Activated T-helper 17 cell treated with anti-CD3 and anti-CD28 coated beads, Interleukin-2, amount 50 U/mL, for 72 hours (primary cell): ENCODE measurements around the gene SLC35F6. TPM values are rescaled to one million over a fixed set of nuclear protein-coding genes. Genes with fewer than 3 reads are reported as not detected.

ENCODE experiments used
- ATAC-seq: fragments of 150-1000 bp; cut with Tn5 transposase; replicated peaks from 2 replicates; pipeline ENCODE4 v1.10.0; 2021; ENCODE audit warnings: mild to moderate bottlenecking, moderate library complexity
- H3K27ac Mint-ChIP-seq: one replicate; pipeline ENCODE4 v1.8.0; 2022; ENCODE audit warnings: mixed read lengths
- H3K27me3 Mint-ChIP-seq: one replicate; pipeline ENCODE4 v1.8.0; 2022; ENCODE audit warnings: mixed read lengths
- H3K36me3 Mint-ChIP-seq: one replicate; pipeline ENCODE4 v1.8.0; 2022; ENCODE audit warnings: low read depth, mild to moderate bottlenecking, mixed read lengths
- H3K4me1 Mint-ChIP-seq: one replicate; pipeline ENCODE4 v1.8.0; 2022; ENCODE audit warnings: mixed read lengths
- H3K4me3 Mint-ChIP-seq: one replicate; pipeline ENCODE4 v1.8.0; 2022; ENCODE audit warnings: mild to moderate bottlenecking, mixed read lengths
- H3K9me3 Mint-ChIP-seq: one replicate; pipeline ENCODE4 v1.8.0; 2022; ENCODE audit warnings: mixed read lengths
- total RNA-seq, 2 donors: library from RNA; stranded (reverse); gene quantifications; one replicate each; pipeline ENCODE4 v1.2.3, GENCODE V29; 2022

SLC35F6 gene
- 10 to 100 TPM in 1 of 2 donors, 1 to 10 TPM in 1; 8.2 to 15.0 TPM for total RNA-seq

DNA sequence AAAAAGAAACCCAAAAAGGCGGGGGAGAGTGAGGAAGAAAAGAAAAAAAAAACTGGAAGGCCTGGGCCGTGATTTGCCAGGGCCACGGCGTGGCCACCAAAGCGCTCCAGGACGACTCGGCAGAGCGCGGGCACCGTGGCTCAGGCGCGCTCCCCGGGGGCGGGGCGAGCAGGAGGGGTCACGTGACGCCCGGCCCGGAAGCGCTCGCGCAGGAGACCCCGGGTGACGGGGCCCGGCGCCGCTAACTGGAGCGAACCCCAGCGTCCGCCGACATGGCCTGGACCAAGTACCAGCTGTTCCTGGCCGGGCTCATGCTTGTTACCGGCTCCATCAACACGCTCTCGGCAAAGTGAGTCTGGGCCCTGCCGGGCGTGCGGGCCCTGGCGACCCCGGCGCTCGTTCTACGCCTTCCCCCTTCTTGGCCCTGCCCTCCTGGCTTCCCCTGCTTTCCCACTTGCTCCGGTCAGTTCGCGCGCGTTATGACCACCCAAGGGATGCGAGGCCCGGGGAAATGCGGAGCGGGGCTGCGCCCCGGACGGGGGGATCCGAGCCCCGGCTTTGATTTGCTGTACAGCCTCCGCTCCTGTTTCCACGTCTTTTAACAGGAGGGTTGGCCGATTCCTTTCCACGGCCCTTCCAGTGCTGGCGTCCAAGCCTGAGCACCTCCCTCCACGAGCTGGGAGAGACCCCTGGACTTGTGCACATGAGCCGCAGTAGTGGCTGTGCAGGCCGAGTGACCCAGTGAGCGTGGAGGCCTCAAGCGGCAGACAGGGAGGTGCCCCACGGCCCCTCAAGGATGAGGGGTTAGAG, at the start of gene SLC35F6:
TSS of gene SLC35F6 (plus strand) at position 207 of the 810 bp plus-strand sequence. CDS start at position 273, 66 bp downstream.
- H3K36me3 Mint-ChIP-seq: peaks cover 7% of the 10 kb centered on the region
- no peaks in the 10 kb centered on the region for H3K27me3 Mint-ChIP-seq
- ATAC-seq: peak; percentile 94
- H3K27ac Mint-ChIP-seq: peak within 1 kb of the TSS; percentile 98
- H3K9me3 Mint-ChIP-seq: no peaks in the 10 kb centered on the region
- H3K4me3 Mint-ChIP-seq: peak within 1 kb of the TSS; percentile 97
- H3K4me1 Mint-ChIP-seq: peaks cover 20% of the 10 kb centered on the region

GRCh38 chr2:26715528-26716270, 48.4 kb upstream of the SLC35F6 start:
- ATAC-seq: no peak
- H3K27ac Mint-ChIP-seq: no peak overlapping the region
- no peak overlapping the region for H3K4me3 Mint-ChIP-seq
- no peaks in the 10 kb centered on the region for H3K4me1 Mint-ChIP-seq
- peaks cover 9% of the 10 kb centered on the region for H3K27me3 Mint-ChIP-seq
- H3K36me3 Mint-ChIP-seq: no peaks in the 10 kb centered on the region
- H3K9me3 Mint-ChIP-seq: no peaks in the 10 kb centered on the region

DNA sequence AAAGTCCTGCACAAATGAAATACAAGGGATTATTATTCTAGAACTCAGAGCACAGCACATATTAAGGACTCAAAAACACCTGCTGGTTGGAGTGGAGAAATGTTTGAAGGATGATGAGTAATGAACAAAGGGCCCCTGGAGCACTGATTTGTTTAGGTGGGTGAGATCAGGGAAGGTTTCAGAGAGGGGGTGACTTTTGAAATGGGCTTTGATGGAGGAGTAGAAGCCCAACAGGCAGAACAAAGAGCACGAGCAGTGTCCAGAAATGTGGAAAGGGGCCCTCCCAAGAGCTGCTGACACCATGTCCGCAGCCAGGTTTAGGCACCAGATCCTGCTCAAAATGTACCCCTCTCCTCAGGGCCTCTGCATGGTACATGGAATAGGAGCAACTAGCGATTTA, 47.7 kb upstream of the SLC35F6 start:
- ATAC-seq: no peak
- H3K4me3 Mint-ChIP-seq: no peak overlapping the region
- H3K4me1 Mint-ChIP-seq: no peaks in the 10 kb centered on the region
- no peak overlapping the region for H3K27ac Mint-ChIP-seq
- H3K9me3 Mint-ChIP-seq: no peaks in the 10 kb centered on the region
- H3K36me3 Mint-ChIP-seq: no peaks in the 10 kb centered on the region
- H3K27me3 Mint-ChIP-seq: peaks cover 9% of the 10 kb centered on the region

DNA sequence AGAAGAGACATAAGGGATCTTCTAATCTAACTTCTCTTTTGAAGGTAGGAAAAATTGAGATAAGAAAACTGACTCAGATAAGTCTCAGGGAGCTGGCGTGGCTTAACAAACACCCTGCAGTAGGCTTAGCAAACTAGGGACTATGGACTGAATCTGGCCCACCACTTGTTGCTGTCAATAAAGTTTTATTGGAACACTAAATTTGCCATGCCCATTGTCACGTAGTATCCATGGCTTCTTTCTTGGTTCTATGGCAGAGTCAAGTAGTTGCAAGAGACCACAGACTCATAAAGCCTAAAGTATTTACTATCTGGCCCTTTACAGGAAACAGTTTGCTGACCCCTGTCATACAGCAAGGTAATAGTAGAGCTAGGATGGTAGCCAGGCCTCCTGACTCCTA, 47.3 kb upstream of the SLC35F6 start:
- Mint-ChIP-seq H3K27me3 (peaks cover 9% of the 10 kb centered on the region), H3K36me3 (no peaks in the 10 kb centered on the region), H3K9me3 (no peaks in the 10 kb centered on the region), H3K4me3 (no peak overlapping the region), H3K27ac (no peak overlapping the region), H3K4me1 (no peaks in the 10 kb centered on the region)
- no peak for ATAC-seq

DNA sequence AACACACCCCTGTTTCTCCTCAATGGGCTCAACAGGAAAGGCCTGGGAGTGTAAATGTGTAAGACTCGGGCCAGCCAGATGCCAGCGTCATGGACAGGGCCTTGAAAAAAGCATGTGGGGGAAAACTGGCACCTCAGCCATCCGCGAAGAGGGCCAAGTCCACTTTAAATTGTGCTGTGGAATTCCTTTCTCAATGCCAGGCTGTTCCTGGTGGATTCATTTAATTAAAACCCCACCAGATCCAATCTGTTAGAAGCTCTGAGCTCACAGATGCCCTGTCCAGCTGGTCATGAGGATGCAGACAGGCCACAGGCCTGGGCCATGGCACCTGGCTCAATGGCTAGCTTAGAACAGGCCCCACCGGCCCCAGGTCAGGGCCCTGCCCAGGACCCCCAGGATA, 46.7 kb upstream of the SLC35F6 start:
- ATAC-seq: no peak
- H3K9me3 Mint-ChIP-seq: no peaks in the 10 kb centered on the region
- peaks cover 5% of the 10 kb centered on the region for H3K27me3 Mint-ChIP-seq
- no peaks in the 10 kb centered on the region for H3K36me3 Mint-ChIP-seq
- no peak overlapping the region for H3K4me3 Mint-ChIP-seq
- H3K27ac Mint-ChIP-seq: no peak overlapping the region
- H3K4me1 Mint-ChIP-seq: no peaks in the 10 kb centered on the region

DNA sequence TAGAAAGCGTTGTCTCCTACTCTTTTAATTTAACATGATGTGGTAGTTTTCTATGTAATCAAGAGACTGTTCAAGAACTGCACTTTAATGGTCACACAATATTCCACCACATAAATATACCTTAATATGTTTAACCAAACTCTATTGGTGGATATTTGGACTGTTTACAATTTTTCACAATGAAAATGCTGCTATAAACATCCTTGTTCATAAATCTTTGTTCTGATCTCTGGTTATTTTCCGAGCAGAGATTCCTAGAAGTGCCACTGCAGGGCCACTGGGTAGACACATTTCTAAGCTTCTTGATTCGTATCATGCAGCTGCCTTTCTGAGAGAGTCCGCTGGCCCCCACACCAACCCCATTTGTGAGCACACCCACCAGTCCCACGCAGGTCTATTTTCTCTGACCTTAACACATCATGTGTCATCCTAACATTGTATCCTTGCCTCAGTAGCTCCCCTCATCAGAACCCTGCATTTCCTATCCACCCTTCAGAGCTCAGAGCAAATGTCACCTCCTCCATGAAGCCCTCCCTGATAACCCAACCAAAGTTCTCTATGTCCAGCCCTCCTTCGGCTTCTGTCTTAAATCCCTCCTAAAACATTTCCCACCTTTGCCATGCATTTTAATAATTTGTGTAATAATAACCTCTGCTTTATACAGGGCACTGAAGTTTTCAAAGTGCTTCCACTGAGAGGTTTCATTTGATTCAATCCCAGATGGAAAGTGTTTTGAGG, 45.0 kb upstream of the SLC35F6 start:
- Mint-ChIP-seq H3K9me3 (no peaks in the 10 kb centered on the region), H3K27me3 (no peaks in the 10 kb centered on the region), H3K36me3 (no peaks in the 10 kb centered on the region), H3K4me1 (no peaks in the 10 kb centered on the region), H3K4me3 (no peak overlapping the region), H3K27ac (no peak overlapping the region)
- no peak for ATAC-seq

DNA sequence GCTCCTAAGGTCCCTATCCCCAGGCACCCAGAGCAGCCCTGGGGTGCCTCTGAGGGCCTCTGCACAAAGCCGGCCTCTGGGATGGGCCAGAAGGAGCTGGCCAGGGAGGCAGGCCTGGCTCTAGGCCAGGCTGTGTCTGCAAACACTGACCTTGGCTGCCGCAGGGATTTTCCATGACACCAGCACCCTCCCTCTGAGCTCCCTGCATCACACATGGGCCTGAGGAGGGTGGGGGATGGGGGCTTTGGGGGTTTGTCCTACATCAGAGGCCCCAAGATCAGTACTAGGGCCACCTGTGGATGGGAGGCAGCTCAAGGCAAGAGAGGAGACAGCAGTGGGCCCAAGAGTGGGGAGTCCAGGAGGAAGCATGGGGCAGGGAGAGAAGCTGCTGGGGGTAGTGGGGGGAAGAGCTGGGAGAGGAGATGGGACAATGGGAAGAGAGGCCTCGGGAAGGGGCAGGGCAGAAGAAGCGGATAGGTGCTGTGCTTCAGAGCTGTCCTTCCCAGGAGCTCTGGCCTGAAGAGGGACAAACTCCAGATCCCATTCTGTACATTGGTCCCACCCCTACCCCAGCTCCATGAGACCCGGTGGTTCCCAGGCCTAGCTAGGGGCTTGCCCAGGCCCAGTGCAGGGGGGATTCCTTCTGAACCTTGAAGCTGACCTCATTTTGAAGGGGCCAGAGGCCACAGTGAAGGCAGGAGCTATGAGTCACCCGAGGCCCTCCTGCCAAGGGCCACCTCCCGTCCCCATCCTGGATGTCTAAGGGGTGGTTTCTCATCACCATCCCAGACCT, 43.6 kb upstream of the SLC35F6 start:
- Mint-ChIP-seq H3K4me3 (no peak overlapping the region), H3K27ac (no peak overlapping the region), H3K4me1 (no peaks in the 10 kb centered on the region), H3K36me3 (no peaks in the 10 kb centered on the region), H3K27me3 (no peaks in the 10 kb centered on the region), H3K9me3 (no peaks in the 10 kb centered on the region)
- no peak for ATAC-seq

DNA sequence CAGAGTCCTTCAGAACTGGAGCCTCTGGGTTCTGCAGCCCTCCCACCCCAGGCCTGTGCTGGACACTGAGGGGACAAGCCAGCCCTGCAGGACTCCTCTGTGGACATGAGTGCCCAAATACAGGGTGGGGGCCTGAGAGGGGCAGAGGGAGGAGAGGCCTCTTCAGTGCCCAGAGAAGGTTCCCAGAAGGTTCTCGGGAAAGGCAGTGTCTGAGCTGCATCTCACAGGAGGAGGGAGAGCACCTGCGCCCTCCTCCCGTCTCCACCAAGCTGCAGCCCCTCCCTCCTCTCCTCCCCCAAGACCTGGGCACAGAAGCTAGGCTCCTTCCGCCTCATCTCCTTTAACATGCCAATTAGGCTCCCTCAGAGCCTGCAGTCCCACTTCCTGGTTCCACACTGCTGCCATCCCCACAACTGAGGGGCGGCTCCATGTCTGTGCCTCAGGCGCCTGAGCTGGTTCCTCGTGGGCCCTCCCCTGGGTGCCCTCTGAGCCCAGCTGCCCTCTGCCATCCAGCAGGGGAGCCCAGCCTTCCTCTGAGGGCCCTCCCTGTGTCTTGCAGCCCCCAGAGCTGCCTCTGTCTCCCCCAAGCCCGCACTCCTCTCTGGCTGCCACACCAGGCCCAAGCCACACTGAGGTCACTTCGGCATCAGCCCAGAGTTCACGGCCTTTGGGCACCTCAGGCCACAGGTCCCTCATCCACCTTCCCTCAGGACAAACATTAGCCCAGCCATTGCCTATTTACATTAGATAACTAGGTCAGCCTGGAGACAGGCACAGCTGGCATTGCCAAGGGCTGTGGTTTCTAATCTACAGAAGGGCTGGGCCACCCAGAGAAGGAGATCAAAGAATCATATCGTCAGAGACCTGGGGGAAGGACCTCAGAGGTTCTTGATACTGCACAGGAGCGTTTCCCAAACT, 42.7 kb upstream of the SLC35F6 start:
- no peaks in the 10 kb centered on the region for H3K9me3 Mint-ChIP-seq
- H3K27ac Mint-ChIP-seq: no peak overlapping the region
- ATAC-seq: no peak
- no peaks in the 10 kb centered on the region for H3K36me3 Mint-ChIP-seq
- no peak overlapping the region for H3K4me3 Mint-ChIP-seq
- H3K27me3 Mint-ChIP-seq: no peaks in the 10 kb centered on the region
- H3K4me1 Mint-ChIP-seq: no peaks in the 10 kb centered on the region

- Mint-ChIP-seq H3K4me3 (no peak overlapping the region), H3K27me3 (peaks cover 2% of the 10 kb centered on the region), H3K36me3 (no peaks in the 10 kb centered on the region), H3K27ac (no peak overlapping the region), H3K4me1 (no peaks in the 10 kb centered on the region), H3K9me3 (no peaks in the 10 kb centered on the region)
- no peak for ATAC-seq
Measured at GRCh38 chr2:26722328-26722727, 41.8 kb upstream of the SLC35F6 start.

DNA sequence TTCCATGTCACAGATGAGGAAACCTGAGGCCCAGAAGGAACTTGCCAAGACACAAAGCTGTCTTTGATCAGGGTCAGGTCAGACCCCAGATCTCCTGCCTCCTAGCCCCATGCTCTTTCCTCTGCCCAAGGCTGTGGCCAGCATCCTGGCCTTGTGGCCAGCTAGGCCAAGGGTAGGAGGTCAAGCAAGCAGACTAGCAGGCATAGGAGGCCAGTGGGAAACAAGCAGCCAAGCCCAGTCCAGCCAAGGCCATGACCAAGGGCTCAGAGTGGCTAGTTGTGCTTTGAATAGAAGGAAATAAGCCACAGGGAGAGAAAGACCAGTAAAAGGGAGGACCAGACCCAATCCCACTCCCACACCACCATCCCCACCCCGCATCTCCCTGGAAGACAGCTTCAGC, 41.2 kb upstream of the SLC35F6 start:
- H3K4me1 Mint-ChIP-seq: no peaks in the 10 kb centered on the region
- no peaks in the 10 kb centered on the region for H3K36me3 Mint-ChIP-seq
- H3K9me3 Mint-ChIP-seq: no peaks in the 10 kb centered on the region
- H3K27ac Mint-ChIP-seq: no peak overlapping the region
- no peak for ATAC-seq
- H3K4me3 Mint-ChIP-seq: no peak overlapping the region
- H3K27me3 Mint-ChIP-seq: peaks cover 3% of the 10 kb centered on the region

DNA sequence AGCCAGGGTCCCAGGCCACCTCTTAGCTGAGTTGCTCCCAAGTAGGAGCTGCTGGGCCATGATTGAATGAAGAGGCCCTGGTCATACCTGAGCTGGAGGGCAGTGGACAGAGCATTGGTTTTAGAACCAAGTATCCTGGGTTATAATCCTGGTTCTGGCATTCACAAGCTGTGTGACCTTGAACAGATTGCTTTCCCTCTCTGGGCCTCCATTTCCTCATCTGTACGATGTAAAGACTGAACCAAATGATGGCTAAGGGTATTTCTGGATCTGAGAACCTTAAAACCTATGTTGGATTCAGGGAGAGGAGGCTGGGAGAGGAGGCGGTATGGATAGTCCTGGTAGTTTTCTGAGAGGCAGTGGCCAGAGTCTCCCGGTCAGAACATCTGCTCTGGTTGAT, 40.6 kb upstream of the SLC35F6 start:
- no peak overlapping the region for H3K27ac Mint-ChIP-seq

DNA sequence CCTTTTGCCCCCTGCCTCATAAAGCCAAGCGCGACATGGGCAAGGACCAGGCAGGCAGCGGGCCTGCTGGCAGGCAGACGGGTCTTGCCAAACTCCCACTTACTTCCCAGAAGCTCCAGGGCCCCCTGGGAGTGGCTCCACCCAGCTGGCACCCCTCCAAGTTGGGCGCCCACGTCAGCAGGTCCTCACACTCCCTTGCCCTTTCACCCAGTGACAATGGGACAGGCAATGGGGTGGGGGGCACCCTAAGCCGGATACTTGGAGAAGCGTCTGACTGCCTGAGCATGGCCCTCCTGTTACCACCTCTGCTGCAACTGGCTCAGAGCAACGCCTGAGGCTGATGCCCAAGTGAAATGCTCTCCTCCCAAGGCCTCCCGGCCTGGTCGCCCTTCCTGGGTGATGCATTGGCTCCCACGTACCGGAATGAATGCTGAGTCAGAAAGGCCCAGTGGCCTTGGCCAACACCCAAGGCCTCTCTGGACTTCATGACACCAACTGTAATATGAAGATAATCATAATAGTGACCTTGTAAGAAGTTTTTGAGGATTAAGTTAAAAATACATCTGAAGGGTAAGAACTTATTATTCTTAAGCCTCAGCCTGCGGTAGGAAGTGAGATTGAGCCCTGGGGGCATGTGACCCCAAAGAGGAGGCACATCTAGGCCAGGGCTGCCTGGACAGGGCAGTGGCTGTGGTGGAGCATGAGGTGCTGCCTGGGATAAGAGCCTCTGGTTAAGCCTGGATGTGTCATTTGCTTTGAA, 39.9 kb upstream of the SLC35F6 start:
- Mint-ChIP-seq H3K4me1 (no peaks in the 10 kb centered on the region), H3K9me3 (no peaks in the 10 kb centered on the region), H3K27ac (no peak overlapping the region), H3K4me3 (no peak overlapping the region), H3K36me3 (no peaks in the 10 kb centered on the region), H3K27me3 (peaks cover 3% of the 10 kb centered on the region)
- ATAC-seq: no peak

More for the DNA sequence above, 40.6 kb upstream of the SLC35F6 start:
- Mint-ChIP-seq H3K9me3 (no peaks in the 10 kb centered on the region), H3K4me1 (no peaks in the 10 kb centered on the region), H3K36me3 (no peaks in the 10 kb centered on the region), H3K27me3 (peaks cover 3% of the 10 kb centered on the region), H3K4me3 (no peak overlapping the region)
- ATAC-seq: no peak
